ENCODE results near the gene MPP3. TPM values are rescaled to one million over a fixed set of nuclear protein-coding genes. Genes with fewer than 3 reads are reported as not detected.
A peak's percentile ranks its signal among the peaks of the same experiment; 100 is the strongest.

MPP3 gene
- total RNA-seq, 1 donor from 2014 or later: 22.9 TPM

- no peaks in the 10 kb centered on the region for H3K27me3 Mint-ChIP-seq (ENCODE audit: low read depth)
- TF ChIP-seq, protein P1, sequence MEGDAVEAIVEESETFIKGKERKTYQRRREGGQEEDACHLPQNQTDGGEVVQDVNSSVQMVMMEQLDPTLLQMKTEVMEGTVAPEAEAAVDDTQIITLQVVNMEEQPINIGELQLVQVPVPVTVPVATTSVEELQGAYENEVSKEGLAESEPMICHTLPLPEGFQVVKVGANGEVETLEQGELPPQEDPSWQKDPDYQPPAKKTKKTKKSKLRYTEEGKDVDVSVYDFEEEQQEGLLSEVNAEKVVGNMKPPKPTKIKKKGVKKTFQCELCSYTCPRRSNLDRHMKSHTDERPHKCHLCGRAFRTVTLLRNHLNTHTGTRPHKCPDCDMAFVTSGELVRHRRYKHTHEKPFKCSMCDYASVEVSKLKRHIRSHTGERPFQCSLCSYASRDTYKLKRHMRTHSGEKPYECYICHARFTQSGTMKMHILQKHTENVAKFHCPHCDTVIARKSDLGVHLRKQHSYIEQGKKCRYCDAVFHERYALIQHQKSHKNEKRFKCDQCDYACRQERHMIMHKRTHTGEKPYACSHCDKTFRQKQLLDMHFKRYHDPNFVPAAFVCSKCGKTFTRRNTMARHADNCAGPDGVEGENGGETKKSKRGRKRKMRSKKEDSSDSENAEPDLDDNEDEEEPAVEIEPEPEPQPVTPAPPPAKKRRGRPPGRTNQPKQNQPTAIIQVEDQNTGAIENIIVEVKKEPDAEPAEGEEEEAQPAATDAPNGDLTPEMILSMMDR (IDR thresholded peaks at IDR 0.05; ENCODE audit: unreplicated experiment): no peak
- H3K9me3 Mint-ChIP-seq: no peaks in the 10 kb centered on the region
- peaks cover 28% of the 10 kb centered on the region for H3K36me3 Mint-ChIP-seq
- no peak overlapping the region for H3K27ac Mint-ChIP-seq
- no peak overlapping the region for H3K4me3 Mint-ChIP-seq
- DNase-seq (ENCODE audit: low spot score in 2 of 2, unreplicated experiment in 2 of 2): no peak
- H3K4me1 Mint-ChIP-seq: peaks cover 7% of the 10 kb centered on the region
Measured at GRCh38 chr17:43818966-43819365, 14.0 kb downstream of the MPP3 start.

DNA sequence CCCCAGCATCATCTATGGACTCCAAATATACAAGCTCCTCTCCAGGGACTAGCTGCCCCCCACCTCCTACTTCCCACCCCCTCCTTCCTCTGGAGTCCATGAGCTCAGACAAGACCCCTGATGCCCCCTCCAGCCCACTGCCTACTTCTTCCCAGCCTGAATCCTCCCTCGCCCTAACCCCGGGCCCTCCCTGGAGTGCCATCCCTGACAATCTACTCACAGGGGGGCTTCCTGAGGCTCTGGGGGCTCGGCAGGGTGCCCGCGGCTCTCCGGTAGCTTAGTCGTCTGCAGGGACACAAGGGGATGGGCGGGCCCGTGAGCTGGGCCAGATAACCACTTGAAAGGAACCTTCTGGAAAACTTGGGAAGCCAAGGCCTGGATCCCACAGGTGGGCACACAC is 15.1 kb downstream of the MPP3 start:
- TF ChIP-seq, protein P1 (IDR thresholded peaks at IDR 0.05; ENCODE audit: unreplicated experiment): no peak
- Mint-ChIP-seq H3K4me3 (no peak overlapping the region), H3K27ac (no peak overlapping the region), H3K9me3 (no peaks in the 10 kb centered on the region), H3K27me3 (ENCODE audit: low read depth) (no peaks in the 10 kb centered on the region), H3K36me3 (peaks cover 24% of the 10 kb centered on the region), H3K4me1 (peaks cover 7% of the 10 kb centered on the region)
- peak in 1 of 2 experiments; percentile 7 for DNase-seq (ENCODE audit: low spot score in 2 of 2, unreplicated experiment in 2 of 2)

- Mint-ChIP-seq H3K27me3 (ENCODE audit: low read depth) (no peaks in the 10 kb centered on the region), H3K4me3 (no peak overlapping the region), H3K36me3 (peaks cover 24% of the 10 kb centered on the region), H3K9me3 (no peaks in the 10 kb centered on the region), H3K27ac (no peak overlapping the region), H3K4me1 (peaks cover 7% of the 10 kb centered on the region)
- TF ChIP-seq, protein P1 (IDR thresholded peaks at IDR 0.05; ENCODE audit: unreplicated experiment): no peak
- no peak for DNase-seq (ENCODE audit: low spot score in 2 of 2, unreplicated experiment in 2 of 2)
Measured at GRCh38 chr17:43816336-43817320, 16.3 kb downstream of the MPP3 start.

DNA sequence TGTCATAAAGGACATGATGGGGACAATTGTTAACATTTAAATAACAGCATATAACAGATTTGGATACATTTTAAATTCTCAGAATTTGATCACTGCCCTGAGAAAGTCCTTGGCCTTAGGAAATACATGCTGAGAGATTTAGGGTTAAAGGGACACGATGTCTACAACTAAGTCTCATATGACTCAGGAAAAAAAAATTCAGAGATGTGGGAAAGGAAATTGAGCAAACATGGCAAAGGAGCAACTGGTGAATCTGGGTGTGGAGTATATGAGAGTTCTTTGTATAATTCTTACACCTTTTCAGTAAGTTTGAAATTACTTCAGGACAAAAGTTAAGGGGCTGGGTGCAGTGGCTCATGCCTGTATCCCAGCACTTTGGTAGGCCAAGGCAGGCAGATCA is 18.2 kb downstream of the MPP3 start:
- Mint-ChIP-seq H3K9me3 (no peaks in the 10 kb centered on the region), H3K27me3 (ENCODE audit: low read depth) (no peaks in the 10 kb centered on the region), H3K27ac (no peak overlapping the region), H3K4me1 (peaks cover 6% of the 10 kb centered on the region), H3K4me3 (no peak overlapping the region), H3K36me3 (peaks cover 15% of the 10 kb centered on the region)
- TF ChIP-seq, protein P1 (IDR thresholded peaks at IDR 0.05; ENCODE audit: unreplicated experiment): no peak
- DNase-seq (ENCODE audit: low spot score in 2 of 2, unreplicated experiment in 2 of 2): no peak

GRCh38 chr17:43814026-43814425 is 18.9 kb downstream of the MPP3 start:
- Mint-ChIP-seq H3K36me3 (peaks cover 13% of the 10 kb centered on the region), H3K27me3 (ENCODE audit: low read depth) (no peaks in the 10 kb centered on the region), H3K27ac (no peak overlapping the region), H3K4me1 (no peaks in the 10 kb centered on the region), H3K9me3 (no peaks in the 10 kb centered on the region), H3K4me3 (no peak overlapping the region)
- TF ChIP-seq, protein P1 (IDR thresholded peaks at IDR 0.05; ENCODE audit: unreplicated experiment): no peak
- no peak for DNase-seq (ENCODE audit: low spot score in 2 of 2, unreplicated experiment in 2 of 2)

Data from mesothelial cell of epicardium (in vitro differentiated cells).